ENCODE measurements around the gene VILL. TPM values are rescaled to one million over a fixed set of nuclear protein-coding genes. Genes with fewer than 3 reads are reported as not detected.

Gene VILL
- total and polyA plus RNA-seq, 2 donors (not counting 1 experiment from before 2014, with no cell fraction given): 2.0 to 9.4 TPM

DNA sequence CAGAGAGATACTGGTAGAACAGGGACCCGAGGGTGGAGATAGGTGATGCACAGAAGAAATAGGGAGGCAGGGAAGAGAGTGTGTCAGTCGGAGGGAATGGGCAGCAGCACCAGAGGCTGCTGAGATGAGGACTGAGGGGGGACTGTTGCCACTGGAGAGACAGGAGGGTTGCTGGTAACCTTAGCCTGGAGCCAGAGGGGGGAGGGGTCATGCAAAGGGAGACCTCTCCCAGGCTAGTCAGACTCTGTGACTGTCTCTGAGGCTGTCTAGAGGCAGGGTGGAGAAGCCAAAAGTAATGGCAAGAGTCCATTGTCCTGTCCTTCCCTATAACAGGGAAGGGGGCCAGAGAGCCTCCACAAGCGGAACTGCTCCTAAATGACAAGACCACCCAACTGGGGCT, 46.3 kb downstream of the VILL start:
- no peak overlapping the region for H2AFZ ChIP-seq (ENCODE audit: low read length)
- no peak overlapping the region for H3K4me3 ChIP-seq (replicated peaks in 1 of 4; ENCODE audit: control extremely low read depth in 1 of 4, insufficient read depth in 1 of 4, low read depth in 3 of 4, low read length in 4 of 4)
- peaks cover 12% of the 10 kb centered on the region for H3K27me3 ChIP-seq (ENCODE audit: control insufficient read depth, insufficient read depth, low read length)
- H3K9ac ChIP-seq (ENCODE audit: insufficient read depth, low read length): no peak overlapping the region
- no peak overlapping the region for H3K27ac ChIP-seq (ENCODE audit: insufficient read depth, low read length)
- TF ChIP-seq, protein P1, sequence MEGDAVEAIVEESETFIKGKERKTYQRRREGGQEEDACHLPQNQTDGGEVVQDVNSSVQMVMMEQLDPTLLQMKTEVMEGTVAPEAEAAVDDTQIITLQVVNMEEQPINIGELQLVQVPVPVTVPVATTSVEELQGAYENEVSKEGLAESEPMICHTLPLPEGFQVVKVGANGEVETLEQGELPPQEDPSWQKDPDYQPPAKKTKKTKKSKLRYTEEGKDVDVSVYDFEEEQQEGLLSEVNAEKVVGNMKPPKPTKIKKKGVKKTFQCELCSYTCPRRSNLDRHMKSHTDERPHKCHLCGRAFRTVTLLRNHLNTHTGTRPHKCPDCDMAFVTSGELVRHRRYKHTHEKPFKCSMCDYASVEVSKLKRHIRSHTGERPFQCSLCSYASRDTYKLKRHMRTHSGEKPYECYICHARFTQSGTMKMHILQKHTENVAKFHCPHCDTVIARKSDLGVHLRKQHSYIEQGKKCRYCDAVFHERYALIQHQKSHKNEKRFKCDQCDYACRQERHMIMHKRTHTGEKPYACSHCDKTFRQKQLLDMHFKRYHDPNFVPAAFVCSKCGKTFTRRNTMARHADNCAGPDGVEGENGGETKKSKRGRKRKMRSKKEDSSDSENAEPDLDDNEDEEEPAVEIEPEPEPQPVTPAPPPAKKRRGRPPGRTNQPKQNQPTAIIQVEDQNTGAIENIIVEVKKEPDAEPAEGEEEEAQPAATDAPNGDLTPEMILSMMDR (conservative IDR thresholded peaks at IDR 0.05 in 1 of 2, IDR thresholded peaks at IDR 0.05 in 1 of 2; ENCODE audit: low read depth in 1 of 2, low read length in 2 of 2): no peak
- TF ChIP-seq EZH2 (IDR thresholded peaks at IDR 0.05; ENCODE audit: low read length, missing control alignments): no peak
- H3K4me1 ChIP-seq (ENCODE audit: control insufficient read depth, extremely low read depth, insufficient read depth, low read length): peaks cover 2% of the 10 kb centered on the region
- H3K36me3 ChIP-seq (ENCODE audit: control insufficient read depth, insufficient read depth, low read length): no peaks in the 10 kb centered on the region
- H3K79me2 ChIP-seq (ENCODE audit: control insufficient read depth, insufficient read depth, low read length): no peaks in the 10 kb centered on the region
- H3K4me2 ChIP-seq (ENCODE audit: extremely low read depth, insufficient read depth, low read length): no peak overlapping the region
- H4K20me1 ChIP-seq (ENCODE audit: control insufficient read depth, extremely low read depth, insufficient read depth, low read length): no peaks in the 10 kb centered on the region
- H3K9me3 ChIP-seq (ENCODE audit: control insufficient read depth, insufficient read depth, low read depth, low read length): no peaks in the 10 kb centered on the region
- DNase-seq (ENCODE audit: low read depth in 2 of 2): no peak

DNA sequence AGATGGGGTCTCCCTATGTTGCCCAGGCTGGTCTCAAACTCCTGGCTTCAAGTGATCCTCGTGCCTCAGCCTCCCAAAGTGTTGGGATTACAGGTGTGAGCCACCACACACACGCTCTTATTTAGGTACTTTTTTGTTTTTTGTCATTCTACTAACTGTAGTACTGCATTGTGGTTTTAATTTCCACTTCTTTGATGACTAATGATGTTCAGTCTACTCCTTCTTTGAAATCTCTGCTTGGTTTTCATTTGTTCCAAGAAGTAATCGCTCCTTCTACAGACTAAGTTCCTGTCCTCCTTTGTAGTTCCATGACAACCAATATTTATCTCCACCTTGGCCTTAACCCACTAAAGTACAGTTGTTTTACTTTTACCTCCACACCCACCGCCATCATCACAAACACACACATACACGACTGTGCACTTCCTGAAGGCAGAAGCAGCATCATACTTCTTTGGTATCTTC, 47.9 kb downstream of the VILL start:
- Histone ChIP-seq H3K27ac (ENCODE audit: insufficient read depth, low read length) (no peak overlapping the region), H4K20me1 (ENCODE audit: control insufficient read depth, extremely low read depth, insufficient read depth, low read length) (no peaks in the 10 kb centered on the region), H3K9me3 (ENCODE audit: control insufficient read depth, insufficient read depth, low read depth, low read length) (no peaks in the 10 kb centered on the region), H2AFZ (ENCODE audit: low read length) (no peak overlapping the region), H3K4me1 (ENCODE audit: control insufficient read depth, extremely low read depth, insufficient read depth, low read length) (peaks cover 2% of the 10 kb centered on the region), H3K4me2 (ENCODE audit: extremely low read depth, insufficient read depth, low read length) (no peak overlapping the region), H3K27me3 (ENCODE audit: control insufficient read depth, insufficient read depth, low read length) (peaks cover 12% of the 10 kb centered on the region), H3K36me3 (ENCODE audit: control insufficient read depth, insufficient read depth, low read length) (no peaks in the 10 kb centered on the region), H3K4me3 (replicated peaks in 1 of 4; ENCODE audit: control extremely low read depth in 1 of 4, insufficient read depth in 1 of 4, low read depth in 3 of 4, low read length in 4 of 4) (no peak overlapping the region), H3K79me2 (ENCODE audit: control insufficient read depth, insufficient read depth, low read length) (no peaks in the 10 kb centered on the region), H3K9ac (ENCODE audit: insufficient read depth, low read length) (no peak overlapping the region)
- TF ChIP-seq, protein P1 (conservative IDR thresholded peaks at IDR 0.05 in 1 of 2, IDR thresholded peaks at IDR 0.05 in 1 of 2; ENCODE audit: low read depth in 1 of 2, low read length in 2 of 2): no peak
- no peak for TF ChIP-seq EZH2 (IDR thresholded peaks at IDR 0.05; ENCODE audit: low read length, missing control alignments)
- DNase-seq (ENCODE audit: low read depth in 2 of 2): peak in 1 of 2 donors; percentile 14

DNA sequence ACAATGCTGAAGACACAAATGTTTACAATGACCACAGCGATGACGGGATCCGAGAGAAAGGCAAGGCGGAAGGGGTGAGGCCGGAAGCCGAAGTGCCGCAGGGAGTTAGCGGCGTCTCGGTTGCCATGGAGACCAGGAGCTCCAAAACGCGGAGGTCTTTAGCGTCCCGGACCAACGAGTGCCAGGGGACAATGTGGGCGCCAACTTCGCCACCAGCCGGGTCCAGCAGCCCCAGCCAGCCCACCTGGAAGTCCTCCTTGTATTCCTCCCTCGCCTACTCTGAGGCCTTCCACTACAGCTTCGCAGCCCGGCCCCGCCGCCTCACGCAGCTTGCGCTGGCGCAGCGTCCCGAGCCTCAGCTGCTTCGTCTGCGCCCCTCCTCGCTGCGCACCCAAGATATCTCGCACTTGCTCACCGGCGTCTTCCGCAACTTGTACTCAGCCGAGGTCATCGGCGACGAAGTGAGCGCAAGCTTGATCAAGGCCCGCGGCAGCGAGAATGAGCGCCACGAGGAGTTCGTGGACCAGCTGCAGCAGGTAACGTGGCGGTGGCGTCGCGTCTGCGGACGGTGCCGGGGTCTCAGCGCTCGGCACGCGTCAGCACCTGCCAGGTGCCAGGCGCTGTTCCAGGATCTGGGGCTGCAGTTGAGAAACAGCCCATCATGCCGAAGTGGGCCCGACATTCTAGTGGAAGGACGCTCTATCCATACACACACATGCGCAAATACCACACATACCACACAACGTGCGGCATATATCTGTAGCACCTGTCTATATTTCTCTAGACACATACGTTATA, 48.7 kb downstream of the VILL start, which contains the start of gene DLEC1:
Gene DLEC1 (plus strand): TSS at position 108 of the 798 bp plus-strand sequence. CDS start 18 bp downstream, at position 126.
- H3K27me3 ChIP-seq (ENCODE audit: control insufficient read depth, insufficient read depth, low read length): peaks cover 12% of the 10 kb centered on the region
- H2AFZ ChIP-seq (ENCODE audit: low read length): peak within 1 kb of the TSS; percentile 90
- peaks cover 2% of the 10 kb centered on the region for H3K4me1 ChIP-seq (ENCODE audit: control insufficient read depth, extremely low read depth, insufficient read depth, low read length)
- peak within 1 kb of the TSS; percentile 94 for H3K4me2 ChIP-seq (ENCODE audit: extremely low read depth, insufficient read depth, low read length)
- H3K4me3 ChIP-seq (replicated peaks in 1 of 4; ENCODE audit: control extremely low read depth in 1 of 4, insufficient read depth in 1 of 4, low read depth in 3 of 4, low read length in 4 of 4): peak within 1 kb of the TSS; percentile 42 to 51 (median 50)
- H3K27ac ChIP-seq (ENCODE audit: insufficient read depth, low read length): no peak within 1 kb of the TSS
- peak; percentile 53 to 62 for DNase-seq (ENCODE audit: low read depth in 2 of 2)
- TF ChIP-seq, protein P1 (conservative IDR thresholded peaks at IDR 0.05 in 1 of 2, IDR thresholded peaks at IDR 0.05 in 1 of 2; ENCODE audit: low read depth in 1 of 2, low read length in 2 of 2): no peak
- no peak for TF ChIP-seq EZH2 (IDR thresholded peaks at IDR 0.05; ENCODE audit: low read length, missing control alignments)
- H3K9ac ChIP-seq (ENCODE audit: insufficient read depth, low read length): no peak within 1 kb of the TSS
- H3K36me3 ChIP-seq (ENCODE audit: control insufficient read depth, insufficient read depth, low read length): no peaks in the 10 kb centered on the region
- H4K20me1 ChIP-seq (ENCODE audit: control insufficient read depth, extremely low read depth, insufficient read depth, low read length): no peaks in the 10 kb centered on the region
- no peaks in the 10 kb centered on the region for H3K79me2 ChIP-seq (ENCODE audit: control insufficient read depth, insufficient read depth, low read length)
- no peaks in the 10 kb centered on the region for H3K9me3 ChIP-seq (ENCODE audit: control insufficient read depth, insufficient read depth, low read depth, low read length)

All from fibroblast of lung (primary cell).